PC-3 (cell line): ENCODE data around the gene GTF3A.

Experiments used
- CTCF ChIP-seq: fragments of 300-600 bp; sonication (generic); conservative IDR thresholded peaks from 2 replicates; pipeline ENCODE4 v1.5.1; 2017; ENCODE audit warnings: antibody characterized with exemption, low read depth, mild to moderate bottlenecking, low read length
- EZH2 ChIP-seq: fragments of 300-600 bp; sonication (generic); IDR thresholded peaks from one replicate; pipeline ENCODE4 v1.6.1; 2017; ENCODE audit warnings: antibody characterized with exemption, mild to moderate bottlenecking, low read length; ENCODE audit not compliant: unreplicated experiment

- TF ChIP-seq CTCF (no peak), EZH2 (no peak)
These were observed 22.7 kb downstream of the GTF3A start for GRCh38 chr13:27446986-27447583.
